ENCODE data around the gene REEP3. TPM values are rescaled to one million over a fixed set of nuclear protein-coding genes. Genes with fewer than 3 reads are reported as not detected.
A peak's percentile ranks its signal among the peaks of the same experiment; 100 is the strongest.

The REEP3 gene
- total RNA-seq, 2 donors from 2014 or later: 30.7 to 33.0 TPM

GRCh38 chr10:63506554-63506953, 14.6 kb upstream of the REEP3 start:
- peaks cover 17% of the 10 kb centered on the region for H3K36me3 ChIP-seq (ENCODE audit: control insufficient read depth, insufficient read depth, low read length)
- H3K27me3 ChIP-seq (ENCODE audit: control insufficient read depth, insufficient read depth, low read length, poor library complexity, severe bottlenecking): no peaks in the 10 kb centered on the region
- H3K27ac Mint-ChIP-seq: no peak overlapping the region
- H3K9me3 Mint-ChIP-seq: no peaks in the 10 kb centered on the region
- no peak overlapping the region for H3K27ac ChIP-seq (ENCODE audit: low read depth, low read length)
- H3K27me3 Mint-ChIP-seq (ENCODE audit: insufficient read depth): no peaks in the 10 kb centered on the region
- TF ChIP-seq CTCF (conservative IDR thresholded peaks at IDR 0.05): no peak
- 100% methylated on average over 1 of the region's 1 CpG for WGBS, 2 experiments (ENCODE audit: insufficient coverage in 1 of 2, insufficient read length in 1 of 2)
- peaks cover 17% of the 10 kb centered on the region for H3K36me3 Mint-ChIP-seq (ENCODE audit: low read depth)
- H3K4me3 Mint-ChIP-seq: no peak overlapping the region
- no peak overlapping the region for H3K4me3 ChIP-seq (ENCODE audit: low read length)
- H3K9me3 ChIP-seq (ENCODE audit: control insufficient read depth, low read length): peaks cover 9% of the 10 kb centered on the region
- H3K4me1 Mint-ChIP-seq: peaks cover 30% of the 10 kb centered on the region
- no peak overlapping the region for H3K9ac ChIP-seq (ENCODE audit: extremely low read depth, low read length, poor library complexity, severe bottlenecking)
- DNase-seq: no peak
- no peaks in the 10 kb centered on the region for H3K4me1 ChIP-seq (ENCODE audit: control insufficient read depth, insufficient read depth, low read length)

- WGBS, 2 experiments (ENCODE audit: insufficient coverage in 1 of 2, insufficient read length in 1 of 2): 79 to 83% methylated on average over 2 to 4 of the region's 5 CpGs
- H3K9me3 ChIP-seq (ENCODE audit: control insufficient read depth, low read length): peaks cover 14% of the 10 kb centered on the region
- no peaks in the 10 kb centered on the region for H3K27me3 Mint-ChIP-seq (ENCODE audit: insufficient read depth)
- peak overlapping the region; percentile 24 for H3K4me3 ChIP-seq (ENCODE audit: low read length)
- H3K9ac ChIP-seq (ENCODE audit: extremely low read depth, low read length, poor library complexity, severe bottlenecking): no peak overlapping the region
- H3K4me1 Mint-ChIP-seq: peaks cover 31% of the 10 kb centered on the region
- peaks cover 14% of the 10 kb centered on the region for H3K9me3 Mint-ChIP-seq
- DNase-seq: peak; percentile 73
- no peaks in the 10 kb centered on the region for H3K27me3 ChIP-seq (ENCODE audit: control insufficient read depth, insufficient read depth, low read length, poor library complexity, severe bottlenecking)
- TF ChIP-seq CTCF (conservative IDR thresholded peaks at IDR 0.05): no peak
- peaks cover 33% of the 10 kb centered on the region for H3K36me3 ChIP-seq (ENCODE audit: control insufficient read depth, insufficient read depth, low read length)
- H3K4me3 Mint-ChIP-seq: no peak overlapping the region
- H3K4me1 ChIP-seq (ENCODE audit: control insufficient read depth, insufficient read depth, low read length): peaks cover 5% of the 10 kb centered on the region
- peak overlapping the region; percentile 83 for H3K27ac Mint-ChIP-seq
- H3K36me3 Mint-ChIP-seq (ENCODE audit: low read depth): peaks cover 39% of the 10 kb centered on the region
- peak overlapping the region; percentile 34 for H3K27ac ChIP-seq (ENCODE audit: low read depth, low read length)
Measured at GRCh38 chr10:63515002-63515763, 6.0 kb upstream of the REEP3 start.

- Histone ChIP-seq H3K27me3 (ENCODE audit: control insufficient read depth, insufficient read depth, low read length, poor library complexity, severe bottlenecking) (no peaks in the 10 kb centered on the region), H3K27ac (ENCODE audit: low read depth, low read length) (no peak overlapping the region), H3K9me3 (ENCODE audit: control insufficient read depth, low read length) (peaks cover 14% of the 10 kb centered on the region), H3K9ac (ENCODE audit: extremely low read depth, low read length, poor library complexity, severe bottlenecking) (no peak overlapping the region), H3K36me3 (ENCODE audit: control insufficient read depth, insufficient read depth, low read length) (peaks cover 26% of the 10 kb centered on the region), H3K4me3 (ENCODE audit: low read length) (no peak overlapping the region), H3K4me1 (ENCODE audit: control insufficient read depth, insufficient read depth, low read length) (peaks cover 5% of the 10 kb centered on the region)
- TF ChIP-seq CTCF (conservative IDR thresholded peaks at IDR 0.05): no peak
- WGBS, 2 experiments (ENCODE audit: insufficient coverage in 1 of 2, insufficient read length in 1 of 2): 90 to 91% methylated on average over 1 of the region's 1 CpG
- Mint-ChIP-seq H3K36me3 (ENCODE audit: low read depth) (peaks cover 30% of the 10 kb centered on the region), H3K27ac (no peak overlapping the region), H3K4me1 (peaks cover 31% of the 10 kb centered on the region), H3K4me3 (no peak overlapping the region), H3K9me3 (peaks cover 14% of the 10 kb centered on the region), H3K27me3 (ENCODE audit: insufficient read depth) (no peaks in the 10 kb centered on the region)
- DNase-seq: no peak
Measured at GRCh38 chr10:63516207-63516606, 5.0 kb upstream of the REEP3 start.
